Measurements from ENCODE around the gene RIMBP2. TPM values are rescaled to one million over a fixed set of nuclear protein-coding genes. Genes with fewer than 3 reads are reported as not detected.

The RIMBP2 gene
- total and polyA plus RNA-seq, 7 experiments from 2014 or later: 0.05 TPM; not detected in 6

GRCh38 chr12:130602251-130602650 lies 113.8 kb downstream of the RIMBP2 start:
- peaks cover 3 to 18% (median 9%) of the 10 kb centered on the region in 11 donors for H3K9me3 Mint-ChIP-seq
- H3K4me1 Mint-ChIP-seq: no peaks in the 10 kb centered on the region
- H3K36me3 ChIP-seq (ENCODE audit: control insufficient read depth in 2 of 3, insufficient read depth in 3 of 3, low read length in 3 of 3): no peaks in the 10 kb centered on the region
- ATAC-seq (no peak), DNase-seq (no peak)
- peaks cover 0 to 4% (median 0%) of the 10 kb centered on the region in 5 donors for H3K36me3 Mint-ChIP-seq
- no peaks in the 10 kb centered on the region for H3K27me3 ChIP-seq (ENCODE audit: control insufficient read depth in 2 of 2, insufficient read depth in 2 of 2, low read length in 2 of 2)
- intact Hi-C loops (cut with micrococcal nuclease): no loop called here
- ChIA-PET CTCF (no interaction called here), POLR2A (no interaction called here)
- no peak overlapping the region for H3K27ac Mint-ChIP-seq
- H3K27me3 Mint-ChIP-seq: no peaks in the 10 kb centered on the region
- no peak overlapping the region for H3K27ac ChIP-seq (ENCODE audit: low read depth, low read length)
- no peaks in the 10 kb centered on the region for H3K4me1 ChIP-seq (ENCODE audit: control insufficient read depth in 2 of 2, insufficient read depth in 2 of 2, low read length in 2 of 2)
- H3K9me3 ChIP-seq (ENCODE audit: control insufficient read depth in 2 of 3, low read length in 3 of 3): peaks cover 0 to 3% (median 0%) of the 10 kb centered on the region in 3 experiments
- no peak overlapping the region for H3K4me3 Mint-ChIP-seq
- no peak overlapping the region for H3K4me3 ChIP-seq (ENCODE audit: low read length)

- ATAC-seq (no peak), DNase-seq (no peak)
- Histone ChIP-seq H3K4me1 (ENCODE audit: control insufficient read depth in 2 of 2, insufficient read depth in 2 of 2, low read length in 2 of 2) (no peaks in the 10 kb centered on the region), H3K9me3 (ENCODE audit: control insufficient read depth in 2 of 3, low read length in 3 of 3) (peaks cover 0 to 3% (median 0%) of the 10 kb centered on the region in 3 experiments), H3K27ac (ENCODE audit: low read depth, low read length) (no peak overlapping the region), H3K4me3 (ENCODE audit: low read length) (no peak overlapping the region), H3K36me3 (ENCODE audit: control insufficient read depth in 2 of 3, insufficient read depth in 3 of 3, low read length in 3 of 3) (no peaks in the 10 kb centered on the region), H3K27me3 (ENCODE audit: control insufficient read depth in 2 of 2, insufficient read depth in 2 of 2, low read length in 2 of 2) (no peaks in the 10 kb centered on the region)
- CTCF ChIA-PET: no interaction called here
- POLR2A ChIA-PET: no interaction called here
- Mint-ChIP-seq H3K4me1 (no peaks in the 10 kb centered on the region), H3K36me3 (peaks cover 0 to 4% (median 0%) of the 10 kb centered on the region in 5 donors), H3K27me3 (no peaks in the 10 kb centered on the region), H3K9me3 (peaks cover 3 to 24% (median 12%) of the 10 kb centered on the region in 11 donors), H3K27ac (no peak overlapping the region), H3K4me3 (no peak overlapping the region)
- intact Hi-C loops (cut with micrococcal nuclease): no loop called here
Observed at GRCh38 chr12:130601327-130601726, 114.8 kb downstream of the RIMBP2 start.

GRCh38 chr12:130596241-130596640 lies 119.9 kb downstream of the RIMBP2 start:
- Histone ChIP-seq H3K27me3 (ENCODE audit: control insufficient read depth in 2 of 2, insufficient read depth in 2 of 2, low read length in 2 of 2) (no peaks in the 10 kb centered on the region), H3K9me3 (ENCODE audit: control insufficient read depth in 2 of 3, low read length in 3 of 3) (peaks cover 0 to 3% (median 0%) of the 10 kb centered on the region in 3 experiments), H3K27ac (ENCODE audit: low read depth, low read length) (no peak overlapping the region), H3K4me3 (ENCODE audit: low read length) (no peak overlapping the region), H3K36me3 (ENCODE audit: control insufficient read depth in 2 of 3, insufficient read depth in 3 of 3, low read length in 3 of 3) (no peaks in the 10 kb centered on the region), H3K4me1 (ENCODE audit: control insufficient read depth in 2 of 2, insufficient read depth in 2 of 2, low read length in 2 of 2) (no peaks in the 10 kb centered on the region)
- no peak overlapping the region for H3K4me3 Mint-ChIP-seq
- H3K36me3 Mint-ChIP-seq: peaks cover 0 to 4% (median 0%) of the 10 kb centered on the region in 5 donors
- CTCF ChIA-PET: no interaction called here
- H3K27me3 Mint-ChIP-seq: peaks cover 0 to 19% (median 0%) of the 10 kb centered on the region in 5 donors
- intact Hi-C loops (cut with micrococcal nuclease): no loop called here
- POLR2A ChIA-PET: no interaction called here
- H3K4me1 Mint-ChIP-seq: no peaks in the 10 kb centered on the region
- DNase-seq (no peak), ATAC-seq (no peak)
- peaks cover 4 to 24% (median 12%) of the 10 kb centered on the region in 11 donors for H3K9me3 Mint-ChIP-seq
- H3K27ac Mint-ChIP-seq: no peak overlapping the region

GRCh38 chr12:130595566-130595965 lies 120.5 kb downstream of the RIMBP2 start:
- no peak overlapping the region for H3K4me3 Mint-ChIP-seq
- H3K36me3 Mint-ChIP-seq: peaks cover 0 to 4% (median 0%) of the 10 kb centered on the region in 5 donors
- no peak overlapping the region for H3K27ac Mint-ChIP-seq
- no peaks in the 10 kb centered on the region for H3K36me3 ChIP-seq (ENCODE audit: control insufficient read depth in 2 of 3, insufficient read depth in 3 of 3, low read length in 3 of 3)
- no peak for ATAC-seq
- no peak overlapping the region for H3K27ac ChIP-seq (ENCODE audit: low read depth, low read length)
- CTCF ChIA-PET: no interaction called here
- peaks cover 4 to 24% (median 12%) of the 10 kb centered on the region in 11 donors for H3K9me3 Mint-ChIP-seq
- no peaks in the 10 kb centered on the region for H3K4me1 ChIP-seq (ENCODE audit: control insufficient read depth in 2 of 2, insufficient read depth in 2 of 2, low read length in 2 of 2)
- intact Hi-C loops (cut with micrococcal nuclease): no loop called here
- H3K9me3 ChIP-seq (ENCODE audit: control insufficient read depth in 2 of 3, low read length in 3 of 3): peaks cover 0 to 3% (median 0%) of the 10 kb centered on the region in 3 experiments
- H3K4me1 Mint-ChIP-seq: no peaks in the 10 kb centered on the region
- POLR2A ChIA-PET: no interaction called here
- no peaks in the 10 kb centered on the region for H3K27me3 ChIP-seq (ENCODE audit: control insufficient read depth in 2 of 2, insufficient read depth in 2 of 2, low read length in 2 of 2)
- DNase-seq: no peak
- H3K4me3 ChIP-seq (ENCODE audit: low read length): no peak overlapping the region
- H3K27me3 Mint-ChIP-seq: peaks cover 0 to 19% (median 0%) of the 10 kb centered on the region in 5 donors

- H3K36me3 Mint-ChIP-seq: peaks cover 0 to 4% (median 0%) of the 10 kb centered on the region in 5 donors
- Histone ChIP-seq H3K4me1 (ENCODE audit: control insufficient read depth in 2 of 2, insufficient read depth in 2 of 2, low read length in 2 of 2) (no peaks in the 10 kb centered on the region), H3K9me3 (ENCODE audit: control insufficient read depth in 2 of 3, low read length in 3 of 3) (peaks cover 0 to 3% (median 0%) of the 10 kb centered on the region in 3 experiments), H3K27me3 (ENCODE audit: control insufficient read depth in 2 of 2, insufficient read depth in 2 of 2, low read length in 2 of 2) (no peaks in the 10 kb centered on the region), H3K36me3 (ENCODE audit: control insufficient read depth in 2 of 3, insufficient read depth in 3 of 3, low read length in 3 of 3) (no peaks in the 10 kb centered on the region), H3K4me3 (ENCODE audit: low read length) (no peak overlapping the region), H3K27ac (ENCODE audit: low read depth, low read length) (no peak overlapping the region)
- ChIA-PET CTCF (no interaction called here), POLR2A (no interaction called here)
- DNase-seq: no peak
- intact Hi-C loops (cut with micrococcal nuclease): no loop called here
- peaks cover 0 to 24% (median 13%) of the 10 kb centered on the region in 5 donors for H3K27me3 Mint-ChIP-seq
- H3K4me1 Mint-ChIP-seq: no peaks in the 10 kb centered on the region
- no peak for ATAC-seq
- H3K9me3 Mint-ChIP-seq: peaks cover 0 to 26% (median 9%) of the 10 kb centered on the region in 11 donors
- H3K27ac Mint-ChIP-seq: no peak overlapping the region
- no peak overlapping the region for H3K4me3 Mint-ChIP-seq
Observed at GRCh38 chr12:130593056-130593455, 123.0 kb downstream of the RIMBP2 start.

GRCh38 chr12:130592641-130593040 lies 123.5 kb downstream of the RIMBP2 start:
- CTCF ChIA-PET: no interaction called here
- intact Hi-C loops (cut with micrococcal nuclease): no loop called here

GRCh38 chr12:130591736-130592135 lies 124.4 kb downstream of the RIMBP2 start:
- ChIA-PET CTCF (no interaction called here), POLR2A (no interaction called here)
- DNase-seq: no peak
- Mint-ChIP-seq H3K36me3 (no peaks in the 10 kb centered on the region), H3K4me3 (no peak overlapping the region), H3K9me3 (peaks cover 0 to 18% (median 5%) of the 10 kb centered on the region in 11 donors), H3K27ac (no peak overlapping the region), H3K27me3 (peaks cover 0 to 28% (median 16%) of the 10 kb centered on the region in 5 donors), H3K4me1 (no peaks in the 10 kb centered on the region)
- H3K27ac ChIP-seq (ENCODE audit: low read depth, low read length): no peak overlapping the region
- H3K4me3 ChIP-seq (ENCODE audit: low read length): no peak overlapping the region
- H3K9me3 ChIP-seq (ENCODE audit: control insufficient read depth in 2 of 3, low read length in 3 of 3): no peaks in the 10 kb centered on the region
- intact Hi-C loops (cut with micrococcal nuclease): no loop called here
- ATAC-seq: no peak
- H3K4me1 ChIP-seq (ENCODE audit: control insufficient read depth in 2 of 2, insufficient read depth in 2 of 2, low read length in 2 of 2): no peaks in the 10 kb centered on the region
- H3K27me3 ChIP-seq (ENCODE audit: control insufficient read depth in 2 of 2, insufficient read depth in 2 of 2, low read length in 2 of 2): no peaks in the 10 kb centered on the region
- no peaks in the 10 kb centered on the region for H3K36me3 ChIP-seq (ENCODE audit: control insufficient read depth in 2 of 3, insufficient read depth in 3 of 3, low read length in 3 of 3)

More at GRCh38 chr12:130592641-130593040, 123.5 kb downstream of the RIMBP2 start:
- DNase-seq: no peak
- no peak overlapping the region for H3K4me3 ChIP-seq (ENCODE audit: low read length)
- Mint-ChIP-seq H3K9me3 (peaks cover 0 to 23% (median 9%) of the 10 kb centered on the region in 11 donors), H3K36me3 (peaks cover 0 to 3% (median 0%) of the 10 kb centered on the region in 5 donors), H3K4me1 (no peaks in the 10 kb centered on the region), H3K27ac (no peak overlapping the region), H3K27me3 (peaks cover 0 to 28% (median 16%) of the 10 kb centered on the region in 5 donors), H3K4me3 (no peak overlapping the region)
- peaks cover 0 to 2% (median 0%) of the 10 kb centered on the region in 3 experiments for H3K9me3 ChIP-seq (ENCODE audit: control insufficient read depth in 2 of 3, low read length in 3 of 3)
- no peak overlapping the region for H3K27ac ChIP-seq (ENCODE audit: low read depth, low read length)
- POLR2A ChIA-PET: no interaction called here
- H3K27me3 ChIP-seq (ENCODE audit: control insufficient read depth in 2 of 2, insufficient read depth in 2 of 2, low read length in 2 of 2): no peaks in the 10 kb centered on the region
- H3K36me3 ChIP-seq (ENCODE audit: control insufficient read depth in 2 of 3, insufficient read depth in 3 of 3, low read length in 3 of 3): no peaks in the 10 kb centered on the region
- ATAC-seq: no peak
- no peaks in the 10 kb centered on the region for H3K4me1 ChIP-seq (ENCODE audit: control insufficient read depth in 2 of 2, insufficient read depth in 2 of 2, low read length in 2 of 2)

Measured in naive thymus-derived CD4-positive, alpha-beta T cell (primary cell).